GM12891 (cell line): ENCODE data around the gene PPFIA1. TPM values are rescaled to one million over a fixed set of nuclear protein-coding genes. Genes with fewer than 3 reads are reported as not detected.

ENCODE experiments used
- DNase-seq: peaks from one replicate; pipeline ENCODE4 v3.0.0; 2011; ENCODE audit warnings: low spot score; ENCODE audit not compliant: insufficient read length
- FAIRE-seq: peaks from 2 replicates; lab custom pipeline; 2011; peaks lifted over from hg19 to GRCh38; lab: Jason Lieb, UNC
- PAX5 ChIP-seq: IDR thresholded peaks from 2 replicates; pipeline ENCODE4 v1.6.1; 2011; ENCODE audit warnings: low read length, moderate library complexity, mild to moderate bottlenecking; ENCODE audit not compliant: insufficient read depth, severe bottlenecking
- POLR2A ChIP-seq: IDR thresholded peaks from 2 replicates; pipeline ENCODE4 v1.6.1; 2011; ENCODE audit warnings: low read depth, low read length, control low read depth
- POLR2AphosphoS5 ChIP-seq: IDR thresholded peaks from 2 replicates; pipeline ENCODE4 v1.6.1; 2011; ENCODE audit warnings: low read depth, low read length, control low read depth
- POU2F2 ChIP-seq: IDR thresholded peaks from 2 replicates; pipeline ENCODE4 v1.6.1; 2011; ENCODE audit warnings: low read depth, mild to moderate bottlenecking, control low read depth, low read length, moderate library complexity
- SPI1 ChIP-seq: IDR thresholded peaks from 2 replicates; pipeline ENCODE4 v1.6.1; 2011; ENCODE audit warnings: low read depth, low read length, control low read depth
- TAF1 ChIP-seq: IDR thresholded peaks from 2 replicates; pipeline ENCODE4 v1.6.1; 2011; ENCODE audit warnings: low read depth, low read length, control low read depth
- polyA plus RNA-seq: library from polyadenylated mRNA; unstranded; fragments of >200 nt; gene quantifications from one replicate; pipeline ENCODE4 v1.2.1, GENCODE V29; 2012; ENCODE audit warnings: low read depth, missing spikeins, inconsistent platforms; ENCODE audit not compliant: missing spikeins

PPFIA1 gene
- polyA plus RNA-seq, result 10.0 TPM

DNA sequence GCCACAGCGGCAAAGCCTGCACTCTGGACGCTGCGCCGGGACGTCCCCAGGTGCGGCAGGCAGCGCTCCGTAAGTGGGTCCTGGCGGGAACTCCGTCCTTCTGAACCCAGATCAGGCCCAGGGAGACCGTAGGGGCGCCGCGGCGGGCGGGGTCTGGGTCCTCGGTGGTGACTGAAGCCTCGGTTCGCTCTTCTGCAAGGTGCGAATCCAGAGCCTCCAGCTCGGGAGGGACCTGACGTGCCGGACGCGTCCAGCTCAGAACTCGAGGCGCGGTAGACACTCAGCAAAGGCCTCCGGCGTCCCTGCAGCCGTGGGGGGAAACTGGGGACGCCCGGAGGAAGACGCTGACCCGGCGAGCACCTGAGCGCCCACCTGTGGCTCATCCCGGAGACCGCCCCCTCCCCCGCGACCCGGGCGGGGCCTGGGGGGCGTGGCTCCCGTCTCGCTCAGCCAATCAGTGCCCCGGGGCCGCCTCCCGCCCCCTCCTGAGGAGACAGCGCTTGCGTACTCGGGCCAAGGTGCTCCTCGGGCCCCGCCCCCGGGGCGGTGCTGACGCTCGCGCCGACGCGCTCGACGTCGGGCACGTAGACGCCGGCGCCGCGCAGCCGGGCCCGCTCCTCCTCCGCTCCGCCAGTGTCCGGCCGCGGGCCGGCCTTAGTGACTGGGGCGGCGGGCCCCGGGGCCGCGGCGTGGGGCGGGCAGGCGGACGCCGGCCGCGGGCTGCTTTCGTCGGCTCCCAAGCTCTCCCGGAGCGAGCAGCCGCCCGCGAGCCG lies at the start of gene PPFIA1:
TSS of gene PPFIA1 (plus strand) at position 587 of the 773 bp plus-strand sequence. CDS start 1,483 bp downstream, outside the sequence.
- DNase-seq (peak; percentile 95), FAIRE-seq (peak; percentile 98)
- TF ChIP-seq TAF1, result no peak
- 0 out of 2 replicates have a peak, but pooled peaks have one; percentile 26 for TF ChIP-seq POLR2A
- no peak for TF ChIP-seq SPI1

DNA sequence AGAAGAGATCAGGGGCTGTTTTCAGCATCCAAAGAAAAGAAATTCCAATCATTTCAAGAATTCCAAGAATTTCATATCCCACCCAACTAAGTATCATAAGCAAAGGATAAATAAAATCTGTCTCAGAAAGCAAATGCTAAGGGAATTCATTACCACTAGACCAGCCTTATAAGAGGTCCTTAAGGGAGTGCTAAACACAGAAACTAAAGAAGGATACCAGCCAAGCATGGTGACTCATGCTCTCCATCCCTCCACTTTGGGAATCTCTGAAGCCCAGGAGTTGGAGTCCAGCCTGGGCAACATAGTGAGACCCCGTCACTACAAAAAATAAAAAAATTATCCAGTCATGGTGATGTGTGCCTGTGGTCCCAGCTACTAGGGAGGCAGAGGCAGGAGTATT lies 49.6 kb upstream of the PPFIA1 start:
- TF ChIP-seq POU2F2, result no peak
- no peak for TF ChIP-seq POLR2AphosphoS5
- no peak for TF ChIP-seq PAX5
- TF ChIP-seq SPI1, result no peak
- TF ChIP-seq POLR2A, result no peak
- TF ChIP-seq TAF1, result no peak
- DNase-seq (no peak), FAIRE-seq (no peak)

DNA sequence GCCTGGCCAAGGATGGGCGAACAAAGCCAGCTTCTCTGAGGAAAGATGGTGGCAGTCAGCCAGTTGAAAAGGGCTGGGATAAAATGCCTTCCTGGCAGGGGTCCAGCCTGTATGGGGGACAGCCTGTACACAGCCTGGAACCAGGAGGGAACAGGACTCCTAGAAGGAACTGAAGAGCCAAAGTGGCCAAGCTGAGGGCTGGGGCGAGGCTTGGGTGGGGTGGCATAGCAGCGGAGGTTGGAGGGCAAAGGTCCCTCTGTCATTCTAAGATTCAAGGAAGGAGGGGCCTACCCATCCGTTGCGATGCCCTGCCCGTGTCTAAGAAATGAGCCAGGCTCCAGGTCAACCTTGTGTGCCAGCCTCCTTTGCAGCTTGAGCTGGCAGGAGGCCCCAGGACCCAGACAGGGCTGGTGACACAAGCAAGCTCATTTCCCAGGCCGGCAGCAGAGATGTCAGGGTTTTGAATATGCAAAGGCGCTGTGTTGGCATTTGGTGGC lies 44.8 kb upstream of the PPFIA1 start:
- TF ChIP-seq PAX5 (no peak), SPI1 (no peak), POLR2A (no peak), POU2F2 (no peak), TAF1 (no peak)
- DNase-seq (no peak), FAIRE-seq (no peak)

DNA sequence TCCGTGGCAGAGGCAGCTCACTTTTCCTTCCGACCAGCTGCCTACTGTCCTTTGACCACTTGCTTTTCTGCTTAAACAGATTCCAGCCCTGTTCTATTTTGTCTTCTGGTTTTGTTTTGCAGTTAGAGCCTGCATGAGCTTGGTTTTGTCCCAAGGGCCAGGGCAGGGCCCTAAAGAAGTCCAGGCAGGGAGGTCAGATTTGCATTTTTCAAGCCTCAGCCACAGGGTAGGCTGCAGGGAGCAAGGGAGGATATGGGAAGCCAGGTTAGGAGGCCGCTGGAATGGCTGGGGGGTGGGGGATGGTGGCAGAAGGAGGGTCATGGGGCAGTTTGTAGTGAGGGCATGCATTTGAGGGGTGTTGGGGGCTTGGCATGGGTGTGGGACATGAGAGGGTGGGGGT lies 44.3 kb upstream of the PPFIA1 start:
- DNase-seq, result no peak
- TF ChIP-seq POLR2AphosphoS5 (no peak), PAX5 (no peak), POU2F2 (no peak), TAF1 (no peak), POLR2A (no peak), SPI1 (no peak)

DNA sequence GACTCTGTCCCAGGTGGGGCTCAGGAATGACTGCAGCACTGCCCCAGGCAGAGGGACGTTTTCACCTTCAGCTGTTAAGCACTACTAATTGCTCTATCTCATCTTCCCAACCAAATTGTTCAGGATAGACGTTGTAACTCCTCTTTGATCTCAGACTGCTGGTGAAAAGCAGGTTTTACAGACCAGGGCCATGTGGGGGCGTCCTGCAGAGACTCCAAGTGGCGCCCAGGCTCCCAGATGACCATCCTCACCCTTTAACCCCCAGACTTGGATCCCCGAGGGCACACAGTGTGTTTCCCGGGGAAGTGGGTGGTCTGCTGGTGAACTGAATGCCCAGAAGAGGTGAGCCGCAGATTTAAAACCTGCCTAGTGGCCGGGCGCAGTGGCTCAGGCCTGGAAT lies 43.5 kb upstream of the PPFIA1 start:
- TF ChIP-seq POLR2A (no peak), POU2F2 (no peak), SPI1 (no peak), TAF1 (no peak), PAX5 (no peak), POLR2AphosphoS5 (no peak)
- no peak for FAIRE-seq
- no peak for DNase-seq

More for the DNA sequence above, 44.3 kb upstream of the PPFIA1 start:
- no peak for FAIRE-seq

DNA sequence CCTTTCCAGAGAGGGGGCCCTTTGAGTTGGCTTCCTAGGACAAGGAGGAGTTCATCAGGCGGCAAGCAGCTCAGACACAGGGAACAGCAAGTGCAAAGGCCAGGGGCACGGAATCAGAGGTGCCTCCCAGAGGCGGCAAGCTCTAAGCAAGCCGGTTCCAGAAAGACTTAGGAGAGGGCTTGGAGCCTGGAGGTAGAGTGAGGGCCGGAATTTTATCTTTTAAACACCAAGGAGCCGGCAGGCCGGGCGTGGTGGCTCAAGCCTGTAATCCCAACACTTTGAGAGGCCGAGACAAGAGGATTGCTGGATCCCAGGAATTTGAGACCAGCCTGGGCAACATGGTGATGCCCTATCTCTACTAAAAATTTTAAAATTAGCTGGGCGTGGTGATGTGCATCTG lies 40.8 kb upstream of the PPFIA1 start:
- DNase-seq, result no peak
- TF ChIP-seq SPI1, result no peak
- TF ChIP-seq POU2F2, result no peak
- no peak for TF ChIP-seq TAF1
- no peak for TF ChIP-seq POLR2AphosphoS5
- no peak for TF ChIP-seq PAX5
- no peak for TF ChIP-seq POLR2A
- no peak for FAIRE-seq

DNA sequence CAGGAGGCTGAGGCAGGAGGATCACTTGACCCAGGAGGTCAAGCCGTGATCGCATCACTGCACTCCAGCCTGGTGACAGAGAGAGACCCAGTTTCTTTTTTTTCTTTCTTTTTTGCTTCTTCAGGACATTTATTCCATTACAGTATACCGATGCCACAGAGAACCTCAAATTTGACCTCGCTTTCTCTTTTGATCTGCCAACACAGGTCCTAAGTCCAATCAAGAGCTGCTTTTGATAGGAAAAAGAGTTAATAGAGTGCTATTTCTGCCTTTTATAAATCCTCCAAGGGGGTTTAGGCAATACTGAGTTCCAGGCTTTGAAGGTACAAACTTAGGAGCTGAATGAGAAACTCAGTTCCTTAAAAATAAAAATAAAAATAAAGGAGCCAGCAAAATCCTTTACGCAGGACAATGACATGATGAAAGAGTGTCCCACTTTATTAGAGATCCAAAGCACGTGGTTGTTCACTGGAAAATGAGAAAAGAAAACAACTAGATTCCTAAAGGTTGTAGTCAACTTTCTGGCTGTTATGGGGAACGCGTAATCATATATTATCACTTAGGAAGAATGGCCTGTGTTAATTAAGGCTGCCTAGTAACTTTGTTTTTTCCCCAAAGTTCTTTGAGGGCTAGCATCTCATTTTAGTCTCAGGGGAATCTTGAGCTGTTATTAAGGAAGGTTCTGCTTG lies 40.2 kb upstream of the PPFIA1 start:
- TF ChIP-seq POLR2AphosphoS5 (no peak), POU2F2 (no peak), PAX5 (no peak), SPI1 (no peak), TAF1 (no peak), POLR2A (no peak)
- FAIRE-seq (no peak), DNase-seq (no peak)

DNA sequence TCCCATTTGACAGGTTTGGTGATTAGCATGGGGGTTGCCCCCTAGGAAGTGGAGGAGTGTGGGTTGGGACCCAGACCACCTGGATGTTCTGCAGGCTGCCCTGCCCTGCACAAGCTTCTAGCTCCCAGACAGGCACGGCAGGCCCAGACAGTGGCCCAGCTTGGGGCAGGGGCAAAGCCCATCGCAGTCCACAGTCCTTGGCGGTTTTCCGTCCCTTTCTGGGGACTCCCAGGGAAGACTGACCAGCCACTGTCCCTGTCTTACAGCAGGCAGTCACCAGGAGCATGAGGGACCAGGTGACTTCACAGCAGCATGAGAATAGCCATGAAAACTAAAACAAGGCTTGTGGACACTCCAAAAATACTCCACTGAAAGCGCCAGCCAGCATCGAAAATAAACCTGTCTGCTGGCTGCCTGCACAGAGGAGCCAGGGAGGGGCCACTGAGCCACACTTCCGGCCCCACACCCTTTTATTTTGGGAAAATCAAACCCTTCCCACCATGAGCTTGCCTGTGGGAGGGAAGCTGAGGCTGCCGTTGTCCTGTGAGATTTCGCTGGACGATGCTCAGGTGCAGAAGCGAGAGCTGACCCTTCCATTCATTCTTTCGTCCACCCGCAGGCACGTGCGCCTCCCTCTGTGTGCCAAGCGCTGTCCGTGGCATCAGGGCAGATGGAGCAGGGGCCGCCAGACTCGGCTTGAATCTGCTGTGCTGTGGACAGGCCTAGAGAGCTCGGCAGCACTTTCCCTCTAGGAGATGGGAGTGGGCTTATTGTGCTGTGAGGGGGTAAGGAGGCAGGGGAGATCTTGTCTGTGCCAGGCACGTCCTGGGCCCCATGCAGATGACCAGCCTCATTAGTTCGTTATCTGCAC lies 39.4 kb upstream of the PPFIA1 start:
- DNase-seq (no peak), FAIRE-seq (no peak)
- TF ChIP-seq POLR2AphosphoS5 (no peak), SPI1 (no peak), POU2F2 (no peak), TAF1 (no peak), POLR2A (no peak), PAX5 (no peak)

DNA sequence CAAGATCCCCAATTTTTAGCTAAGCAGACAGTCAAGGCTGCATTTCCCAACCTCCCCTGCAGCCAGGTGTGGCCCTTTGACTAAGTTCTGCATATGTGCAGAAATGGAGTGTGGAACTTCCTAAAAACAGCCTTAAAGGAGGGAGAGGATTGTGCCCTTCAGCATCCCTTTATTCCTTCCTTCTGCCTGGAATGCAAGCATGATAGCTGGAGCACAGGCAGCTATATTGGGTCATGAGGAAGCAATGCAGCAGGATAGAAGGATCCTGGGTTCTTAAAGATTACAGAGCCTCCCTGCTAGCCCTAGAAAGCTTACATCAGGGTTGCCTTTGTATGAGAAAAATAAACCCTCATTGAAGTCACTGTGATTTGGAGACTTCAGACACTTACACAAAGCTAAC lies 37.5 kb upstream of the PPFIA1 start:
- TF ChIP-seq POLR2A (no peak), POLR2AphosphoS5 (no peak), TAF1 (no peak), PAX5 (no peak), POU2F2 (no peak), SPI1 (no peak)
- DNase-seq (no peak), FAIRE-seq (no peak)
